ENCODE measurements around the gene SMIM31. TPM values are rescaled to one million over a fixed set of nuclear protein-coding genes. Genes with fewer than 3 reads are reported as not detected.
A peak's percentile ranks its signal among the peaks of the same experiment; 100 is the strongest.

Gene SMIM31
- total and polyA plus RNA-seq, 4 donors: 1.0 to 3.8 (median 2.3) TPM

GRCh38 chr4:164824581-164824980, 70.7 kb downstream of the SMIM31 start:
- WGBS, 2 donors: 53 to 57% methylated on average over 4 of the region's 4 CpGs
- ATAC-seq (ENCODE audit: insufficient read depth, low FRiP score) (no peak), DNase-seq (no peak)
- Histone ChIP-seq H3K27ac (ENCODE audit: low read depth in 1 of 2, low read length in 1 of 2) (no peak overlapping the region), H3K9ac (ENCODE audit: insufficient read depth in 1 of 2, low read length in 2 of 2) (no peak overlapping the region), H3K4me3 (no peak overlapping the region), H3K9me3 (ENCODE audit: control insufficient read depth in 4 of 4, insufficient read depth in 3 of 4, low read length in 3 of 4) (no peaks in the 10 kb centered on the region), H3K36me3 (ENCODE audit: control insufficient read depth in 4 of 4, insufficient read depth in 4 of 4, low read length in 4 of 4) (no peaks in the 10 kb centered on the region), H3K27me3 (ENCODE audit: control insufficient read depth in 3 of 3, insufficient read depth in 3 of 3, low read length in 2 of 3) (no peaks in the 10 kb centered on the region), H3K4me1 (ENCODE audit: control insufficient read depth in 5 of 5, insufficient read depth in 5 of 5, low read length in 5 of 5) (no peaks in the 10 kb centered on the region)
- no peak for TF ChIP-seq CTCF (IDR thresholded peaks at IDR 0.05; ENCODE audit: control extremely low read depth, extremely low read depth)

GRCh38 chr4:164828955-164829354, 75.0 kb downstream of the SMIM31 start:
- Histone ChIP-seq H3K27me3 (ENCODE audit: control insufficient read depth in 3 of 3, insufficient read depth in 3 of 3, low read length in 2 of 3) (no peaks in the 10 kb centered on the region), H3K4me1 (ENCODE audit: control insufficient read depth in 5 of 5, insufficient read depth in 5 of 5, low read length in 5 of 5) (no peaks in the 10 kb centered on the region), H3K9ac (ENCODE audit: insufficient read depth in 1 of 2, low read length in 2 of 2) (no peak overlapping the region), H3K36me3 (ENCODE audit: control insufficient read depth in 4 of 4, insufficient read depth in 4 of 4, low read length in 4 of 4) (no peaks in the 10 kb centered on the region), H3K9me3 (ENCODE audit: control insufficient read depth in 4 of 4, insufficient read depth in 3 of 4, low read length in 3 of 4) (no peaks in the 10 kb centered on the region), H3K27ac (ENCODE audit: low read depth in 1 of 2, low read length in 1 of 2) (no peak overlapping the region), H3K4me3 (no peak overlapping the region)
- ATAC-seq (ENCODE audit: insufficient read depth, low FRiP score): no peak
- WGBS, 2 donors: 83 to 86% methylated on average over 3 of the region's 3 CpGs
- no peak for DNase-seq
- no peak for TF ChIP-seq CTCF (IDR thresholded peaks at IDR 0.05; ENCODE audit: control extremely low read depth, extremely low read depth)

GRCh38 chr4:164846566-164846965, 92.6 kb downstream of the SMIM31 start:
- DNase-seq (peak in 1 of 3 donors; percentile 7), ATAC-seq (ENCODE audit: insufficient read depth, low FRiP score) (no peak)
- H3K9me3 ChIP-seq (ENCODE audit: control insufficient read depth in 4 of 4, insufficient read depth in 3 of 4, low read length in 3 of 4): no peaks in the 10 kb centered on the region
- no peaks in the 10 kb centered on the region for H3K27me3 ChIP-seq (ENCODE audit: control insufficient read depth in 3 of 3, insufficient read depth in 3 of 3, low read length in 2 of 3)
- no peak overlapping the region for H3K9ac ChIP-seq (ENCODE audit: insufficient read depth in 1 of 2, low read length in 2 of 2)
- no peak for TF ChIP-seq CTCF (IDR thresholded peaks at IDR 0.05; ENCODE audit: control extremely low read depth, extremely low read depth)
- H3K4me1 ChIP-seq (ENCODE audit: control insufficient read depth in 5 of 5, insufficient read depth in 5 of 5, low read length in 5 of 5): no peaks in the 10 kb centered on the region
- H3K36me3 ChIP-seq (ENCODE audit: control insufficient read depth in 4 of 4, insufficient read depth in 4 of 4, low read length in 4 of 4): no peaks in the 10 kb centered on the region
- WGBS, 2 donors: 56% methylated on average over 4 of the region's 4 CpGs
- no peak overlapping the region for H3K27ac ChIP-seq (ENCODE audit: low read depth in 1 of 2, low read length in 1 of 2)
- no peak overlapping the region for H3K4me3 ChIP-seq

GRCh38 chr4:164847016-164847415, 93.1 kb downstream of the SMIM31 start:
- no peak for TF ChIP-seq CTCF (IDR thresholded peaks at IDR 0.05; ENCODE audit: control extremely low read depth, extremely low read depth)
- WGBS, 2 donors: 58 to 72% methylated on average over 3 of the region's 3 CpGs
- Histone ChIP-seq H3K36me3 (ENCODE audit: control insufficient read depth in 4 of 4, insufficient read depth in 4 of 4, low read length in 4 of 4) (no peaks in the 10 kb centered on the region), H3K4me3 (no peak overlapping the region), H3K9ac (ENCODE audit: insufficient read depth in 1 of 2, low read length in 2 of 2) (no peak overlapping the region), H3K27ac (ENCODE audit: low read depth in 1 of 2, low read length in 1 of 2) (no peak overlapping the region), H3K27me3 (ENCODE audit: control insufficient read depth in 3 of 3, insufficient read depth in 3 of 3, low read length in 2 of 3) (no peaks in the 10 kb centered on the region), H3K4me1 (ENCODE audit: control insufficient read depth in 5 of 5, insufficient read depth in 5 of 5, low read length in 5 of 5) (no peaks in the 10 kb centered on the region), H3K9me3 (ENCODE audit: control insufficient read depth in 4 of 4, insufficient read depth in 3 of 4, low read length in 3 of 4) (no peaks in the 10 kb centered on the region)
- ATAC-seq (ENCODE audit: insufficient read depth, low FRiP score): no peak
- no peak for DNase-seq
